Breast epithelium (tissue), 4 donors: ENCODE data around the gene EFNA5. TPM values are rescaled to one million over a fixed set of nuclear protein-coding genes. Genes with fewer than 3 reads are reported as not detected.

ENCODE experiments used
- DNase-seq, 2 donors: peaks; one replicate each; pipeline ENCODE4 v3.0.0-alpha.2; 2019; ENCODE audit warnings: low spot score in 2 of 2
- H3K27ac ChIP-seq, 2 donors: fragments of 200-600 bp; sonication (generic) in 1 of 2; one replicate each; pipeline ENCODE4 v1.5.1; 2016 to 2019; ENCODE audit warnings: mild to moderate bottlenecking in 1 of 2
- H3K27me3 ChIP-seq, 2 donors: fragments of 200-600 bp; sonication (generic) in 1 of 2; one replicate each; pipeline versions ENCODE4 v1.5.1 to v1.6.0; 2017 to 2019; ENCODE audit warnings: control low read depth in 1 of 2, mild to moderate bottlenecking in 1 of 2
- H3K36me3 ChIP-seq: fragments of 200-600 bp; one replicate; pipeline ENCODE4 v1.5.1; 2019
- H3K4me1 ChIP-seq, 2 donors: fragments of 200-600 bp; sonication (generic); one replicate each; pipeline ENCODE4 v1.5.1; 2016 to 2019; ENCODE audit warnings: control low read depth in 1 of 2
- H3K4me3 ChIP-seq, 3 donors: fragments of 200-600 bp; sonication (generic); 1 replicate in 2 of 3; 2 replicates in 1 of 3; pipeline ENCODE4 v1.5.1; 2016 to 2019; ENCODE audit warnings: mild to moderate bottlenecking in 3 of 3, moderate library complexity in 2 of 3
- H3K9me3 ChIP-seq, 2 donors: fragments of 200-600 bp; sonication (generic) in 1 of 2; one replicate each; pipeline ENCODE4 v1.5.1; 2016 to 2019; ENCODE audit warnings: control low read depth in 1 of 2
- CTCF ChIP-seq, 3 donors: fragments of 450-650 bp; IDR thresholded peaks; one replicate each; pipeline ENCODE4 v1.5.1; 2016 to 2017; ENCODE audit warnings: antibody characterized with exemption in 3 of 3, mild to moderate bottlenecking in 3 of 3, moderate library complexity in 3 of 3
- POLR2A ChIP-seq: fragments of 450-650 bp; IDR thresholded peaks from one replicate; pipeline ENCODE4 v1.6.1; 2016; ENCODE audit warnings: antibody characterized with exemption, mild to moderate bottlenecking, moderate library complexity
- POLR2AphosphoS5 ChIP-seq, 3 donors: sonication (generic); formaldehyde crosslinking; IDR thresholded peaks; one replicate each; pipeline ENCODE4 v1.6.1; 2017; ENCODE audit warnings: antibody characterized with exemption in 3 of 3
- intact Hi-C: fragments of 100-400 bp; cut with DNase I; formaldehyde crosslinking; loops from one replicate; pipeline ENCODE4 v1.15.1; 2023; ENCODE audit warnings: low total_unique reads
- total RNA-seq, 3 donors: library from RNA; depleted of rRNA; stranded (reverse); fragments of >200 nt; gene quantifications; one replicate each; pipeline ENCODE4 v1.1.0, GENCODE V29; 2016

Gene EFNA5
- total RNA-seq, 3 donors from 2014 or later: 12.1 to 34.2 (median 12.3) TPM

DNA sequence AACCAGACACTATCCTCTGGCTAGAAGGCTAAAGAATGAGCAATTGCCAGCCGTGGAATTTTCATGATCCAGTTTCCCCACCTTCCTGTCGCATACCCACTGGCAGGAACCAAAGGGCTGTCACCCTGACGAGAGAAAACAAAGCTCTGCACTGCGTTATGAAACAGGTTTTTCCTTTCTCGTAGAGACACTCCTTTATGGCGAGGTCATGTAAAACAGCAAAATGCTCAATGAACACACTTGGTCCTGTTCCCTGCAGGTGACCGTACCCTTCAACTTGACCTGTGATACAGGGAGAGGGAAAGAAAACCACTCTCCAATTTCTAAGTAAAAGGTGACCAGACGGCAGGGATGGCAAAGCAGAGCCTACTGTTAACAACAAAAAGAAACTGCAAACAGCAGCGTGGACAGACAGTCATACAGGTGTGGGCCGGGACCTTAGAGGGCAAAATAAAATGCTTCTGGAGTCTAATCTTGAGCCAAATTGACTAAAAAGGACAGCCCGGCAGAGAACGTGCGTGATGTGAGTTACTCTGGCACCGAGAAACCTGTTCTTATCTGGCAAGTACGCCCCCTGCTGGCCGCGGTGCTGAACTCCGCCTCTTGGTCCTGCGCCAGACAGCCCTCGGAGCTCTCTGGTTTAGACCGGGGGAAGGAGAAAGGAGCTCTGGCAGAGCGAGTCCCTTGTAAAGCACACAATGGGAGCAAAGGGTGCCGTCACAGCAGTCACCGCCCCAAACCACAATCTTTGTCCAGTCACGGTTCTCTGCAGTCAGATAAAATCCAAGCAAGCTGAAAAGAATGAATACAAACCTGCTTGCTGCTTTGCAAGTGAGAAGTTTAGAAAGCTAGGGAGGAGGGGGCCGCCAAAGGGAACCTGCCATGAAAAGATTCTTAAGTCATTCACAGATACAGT is 98.9 kb downstream of the EFNA5 start:
- peak overlapping the region; percentile 43 to 56 (median 50) for H3K4me3 ChIP-seq
- intact Hi-C loops: no loop called here
- no peaks in the 10 kb centered on the region for H3K36me3 ChIP-seq
- TF ChIP-seq POLR2A (no peak), CTCF (IDR thresholded peaks at IDR 0.05) (peak; percentile 93 to 98 (median 93)), POLR2AphosphoS5 (IDR thresholded peaks at IDR 0.05) (peak; percentile 74 to 80 (median 76))
- DNase-seq: peak; percentile 95
- peaks cover 0 to 20% of the 10 kb centered on the region in 2 donors for H3K4me1 ChIP-seq
- H3K27me3 ChIP-seq: no peaks in the 10 kb centered on the region
- H3K9me3 ChIP-seq: no peaks in the 10 kb centered on the region
- peak overlapping the region; percentile 79 to 86 for H3K27ac ChIP-seq

GRCh38 chr5:107570805-107571531 is 99.8 kb downstream of the EFNA5 start:
- H3K27ac ChIP-seq: peak overlapping the region; percentile 79 to 86
- intact Hi-C loops: no loop called here
- peaks cover 0 to 20% of the 10 kb centered on the region in 2 donors for H3K4me1 ChIP-seq
- no peaks in the 10 kb centered on the region for H3K9me3 ChIP-seq
- no peaks in the 10 kb centered on the region for H3K36me3 ChIP-seq
- TF ChIP-seq POLR2AphosphoS5 (IDR thresholded peaks at IDR 0.05): no peak
- TF ChIP-seq POLR2A: no peak
- no peak for TF ChIP-seq CTCF (IDR thresholded peaks at IDR 0.05)
- no peaks in the 10 kb centered on the region for H3K27me3 ChIP-seq
- no peak for DNase-seq
- peak overlapping the region; percentile 43 to 56 (median 50) for H3K4me3 ChIP-seq

GRCh38 chr5:107570181-107570580 is 100.6 kb downstream of the EFNA5 start:
- H3K4me3 ChIP-seq: no peak overlapping the region
- H3K27me3 ChIP-seq: no peaks in the 10 kb centered on the region
- TF ChIP-seq POLR2AphosphoS5 (IDR thresholded peaks at IDR 0.05) (no peak), CTCF (IDR thresholded peaks at IDR 0.05) (no peak)
- H3K27ac ChIP-seq: peak overlapping the region; percentile 79 to 86
- intact Hi-C loops: no loop called here
- no peaks in the 10 kb centered on the region for H3K9me3 ChIP-seq
- no peak for DNase-seq
- peaks cover 0 to 24% of the 10 kb centered on the region in 2 donors for H3K4me1 ChIP-seq
- no peaks in the 10 kb centered on the region for H3K36me3 ChIP-seq

- intact Hi-C loops: no loop called here
- TF ChIP-seq CTCF (IDR thresholded peaks at IDR 0.05): no peak
- TF ChIP-seq POLR2AphosphoS5 (IDR thresholded peaks at IDR 0.05): no peak
- TF ChIP-seq POLR2A: no peak
- Histone ChIP-seq H3K27ac (peak overlapping the region; percentile 41 to 68), H3K4me3 (no peak overlapping the region), H3K9me3 (no peaks in the 10 kb centered on the region), H3K27me3 (no peaks in the 10 kb centered on the region), H3K36me3 (no peaks in the 10 kb centered on the region), H3K4me1 (peaks cover 0 to 24% of the 10 kb centered on the region in 2 donors)
- DNase-seq: no peak
Measured at GRCh38 chr5:107567901-107568671, 102.7 kb downstream of the EFNA5 start.
